OCI-LY3 (cell line): ENCODE data around the gene RERE.

Experiments
- EZH2phosphoT487 ChIP-seq: fragments of 200-600 bp; shearing (Covaris generic); IDR thresholded peaks from 2 replicates; pipeline ENCODE4 v1.6.1; 2018; ENCODE audit warnings: antibody characterized with exemption, mixed run types, low read depth
- TF ChIP-seq, protein P1 (sequence below): fragments of 200-600, 300-600 bp; sonication (generic); IDR thresholded peaks from 2 replicates; pipeline ENCODE4 v1.5.1; 2014; ENCODE audit warnings: antibody characterized with exemption, low read length, low read depth

DNA sequence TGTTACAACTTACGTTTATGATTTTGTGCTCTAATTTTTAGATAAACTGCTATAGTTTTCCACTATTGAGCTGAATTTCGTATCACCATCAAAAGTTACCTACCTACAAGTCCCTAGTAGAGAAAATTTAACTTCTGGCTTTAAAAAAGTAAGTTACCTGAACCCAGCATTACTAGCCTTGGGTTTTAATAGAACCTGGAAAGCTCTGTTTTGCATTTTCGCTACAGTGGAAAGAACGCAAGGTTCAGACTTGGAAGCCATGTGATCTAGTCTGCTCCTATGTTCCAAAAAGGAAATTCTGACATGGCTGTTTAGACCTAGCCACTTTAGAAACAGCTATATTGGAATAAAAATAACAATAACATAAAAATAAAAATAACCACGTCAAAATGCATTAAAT lies 389.0 kb downstream of the RERE start:
- TF ChIP-seq EZH2phosphoT487, result no peak
- TF ChIP-seq, protein P1, sequence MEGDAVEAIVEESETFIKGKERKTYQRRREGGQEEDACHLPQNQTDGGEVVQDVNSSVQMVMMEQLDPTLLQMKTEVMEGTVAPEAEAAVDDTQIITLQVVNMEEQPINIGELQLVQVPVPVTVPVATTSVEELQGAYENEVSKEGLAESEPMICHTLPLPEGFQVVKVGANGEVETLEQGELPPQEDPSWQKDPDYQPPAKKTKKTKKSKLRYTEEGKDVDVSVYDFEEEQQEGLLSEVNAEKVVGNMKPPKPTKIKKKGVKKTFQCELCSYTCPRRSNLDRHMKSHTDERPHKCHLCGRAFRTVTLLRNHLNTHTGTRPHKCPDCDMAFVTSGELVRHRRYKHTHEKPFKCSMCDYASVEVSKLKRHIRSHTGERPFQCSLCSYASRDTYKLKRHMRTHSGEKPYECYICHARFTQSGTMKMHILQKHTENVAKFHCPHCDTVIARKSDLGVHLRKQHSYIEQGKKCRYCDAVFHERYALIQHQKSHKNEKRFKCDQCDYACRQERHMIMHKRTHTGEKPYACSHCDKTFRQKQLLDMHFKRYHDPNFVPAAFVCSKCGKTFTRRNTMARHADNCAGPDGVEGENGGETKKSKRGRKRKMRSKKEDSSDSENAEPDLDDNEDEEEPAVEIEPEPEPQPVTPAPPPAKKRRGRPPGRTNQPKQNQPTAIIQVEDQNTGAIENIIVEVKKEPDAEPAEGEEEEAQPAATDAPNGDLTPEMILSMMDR, result no peak
